Right atrium auricular region (tissue), 2 donors: ENCODE measurements around the gene CNTRL. TPM values are rescaled to one million over a fixed set of nuclear protein-coding genes. Genes with fewer than 3 reads are reported as not detected.
"Not testable (repeated sequence)": the region's sequence is repeated elsewhere in the genome, so short reads cannot be mapped to it uniquely, and the experiment has no call there.

ENCODE experiments used
- DNase-seq: peaks from one replicate; pipeline ENCODE4 v3.0.0-alpha.2; 2019; ENCODE audit warnings: low spot score
- H3K27ac ChIP-seq, 2 donors: fragments of 200-600 bp; sonication (generic); 1 replicate in 1 of 2; 2 replicates in 1 of 2; pipeline ENCODE4 v1.5.1; 2016 to 2019
- H3K27me3 ChIP-seq, 2 donors: fragments of 200-600 bp; sonication (generic); one replicate each; pipeline versions ENCODE4 v1.5.1 to v1.6.0; 2017 to 2019
- H3K36me3 ChIP-seq: fragments of 200-600 bp; sonication (generic); one replicate; pipeline ENCODE4 v1.5.1; 2016
- H3K4me1 ChIP-seq, 2 donors: fragments of 200-600 bp; sonication (generic); one replicate each; pipeline versions ENCODE4 v1.5.1 to v1.6.0; 2017 to 2019
- H3K4me3 ChIP-seq, 2 donors: fragments of 200-600 bp; sonication (generic); 1 replicate in 1 of 2; 2 replicates in 1 of 2; pipeline ENCODE4 v1.5.1; 2017 to 2019; ENCODE audit warnings: mild to moderate bottlenecking in 1 of 2, moderate library complexity in 1 of 2
- H3K9me3 ChIP-seq, 2 donors: fragments of 200-600 bp; sonication (generic); one replicate each; pipeline ENCODE4 v1.5.1; 2019
- total RNA-seq, 2 donors: library from RNA; depleted of rRNA; stranded (reverse); fragments of >200 nt; gene quantifications; one replicate each; pipeline ENCODE4 v1.1.0, GENCODE V29; 2016
- TF ChIP-seq, protein P1 (sequence below), 2 donors: fragments of 200-600 bp; sonication (generic); IDR thresholded peaks; one replicate each; pipeline ENCODE4 v1.5.1; 2019; ENCODE audit warnings: antibody characterized with exemption in 2 of 2

The CNTRL gene
- total RNA-seq, 2 donors from 2014 or later: 3.3 to 6.0 TPM

- DNase-seq: no peak
- Histone ChIP-seq H3K27ac (no peak overlapping the region), H3K27me3 (no peaks in the 10 kb centered on the region), H3K4me3 (no peak overlapping the region), H3K4me1 (no peaks in the 10 kb centered on the region), H3K36me3 (no peaks in the 10 kb centered on the region), H3K9me3 (no peaks in the 10 kb centered on the region)
- TF ChIP-seq, protein P1, sequence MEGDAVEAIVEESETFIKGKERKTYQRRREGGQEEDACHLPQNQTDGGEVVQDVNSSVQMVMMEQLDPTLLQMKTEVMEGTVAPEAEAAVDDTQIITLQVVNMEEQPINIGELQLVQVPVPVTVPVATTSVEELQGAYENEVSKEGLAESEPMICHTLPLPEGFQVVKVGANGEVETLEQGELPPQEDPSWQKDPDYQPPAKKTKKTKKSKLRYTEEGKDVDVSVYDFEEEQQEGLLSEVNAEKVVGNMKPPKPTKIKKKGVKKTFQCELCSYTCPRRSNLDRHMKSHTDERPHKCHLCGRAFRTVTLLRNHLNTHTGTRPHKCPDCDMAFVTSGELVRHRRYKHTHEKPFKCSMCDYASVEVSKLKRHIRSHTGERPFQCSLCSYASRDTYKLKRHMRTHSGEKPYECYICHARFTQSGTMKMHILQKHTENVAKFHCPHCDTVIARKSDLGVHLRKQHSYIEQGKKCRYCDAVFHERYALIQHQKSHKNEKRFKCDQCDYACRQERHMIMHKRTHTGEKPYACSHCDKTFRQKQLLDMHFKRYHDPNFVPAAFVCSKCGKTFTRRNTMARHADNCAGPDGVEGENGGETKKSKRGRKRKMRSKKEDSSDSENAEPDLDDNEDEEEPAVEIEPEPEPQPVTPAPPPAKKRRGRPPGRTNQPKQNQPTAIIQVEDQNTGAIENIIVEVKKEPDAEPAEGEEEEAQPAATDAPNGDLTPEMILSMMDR (IDR thresholded peaks at IDR 0.05): no peak
These were observed 13.8 kb downstream of the CNTRL start for GRCh38 chr9:121088576-121088975.

DNA sequence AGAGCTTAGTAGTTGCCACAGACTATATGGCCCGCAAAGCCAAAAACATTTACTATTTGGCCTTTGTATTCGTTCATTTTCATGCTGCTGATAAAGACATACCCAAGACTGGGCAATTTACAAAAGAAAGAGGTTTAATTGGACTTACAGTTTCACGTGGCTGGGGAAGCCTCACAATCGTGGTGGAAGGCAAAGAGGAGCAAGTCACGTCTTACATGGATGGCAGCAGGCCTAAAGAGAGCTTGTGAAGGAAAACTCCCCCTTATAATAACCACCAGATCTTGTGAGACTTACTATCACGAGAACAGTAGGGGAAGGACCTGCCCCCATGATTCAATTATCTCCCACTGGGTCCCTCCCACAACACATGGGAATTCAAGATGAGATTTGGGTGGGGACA, 16.0 kb downstream of the CNTRL start:
- not testable (repeated sequence) for H3K4me1 ChIP-seq, DNase-seq, H3K27me3 ChIP-seq, H3K36me3 ChIP-seq, H3K27ac ChIP-seq, H3K4me3 ChIP-seq, H3K9me3 ChIP-seq

DNA sequence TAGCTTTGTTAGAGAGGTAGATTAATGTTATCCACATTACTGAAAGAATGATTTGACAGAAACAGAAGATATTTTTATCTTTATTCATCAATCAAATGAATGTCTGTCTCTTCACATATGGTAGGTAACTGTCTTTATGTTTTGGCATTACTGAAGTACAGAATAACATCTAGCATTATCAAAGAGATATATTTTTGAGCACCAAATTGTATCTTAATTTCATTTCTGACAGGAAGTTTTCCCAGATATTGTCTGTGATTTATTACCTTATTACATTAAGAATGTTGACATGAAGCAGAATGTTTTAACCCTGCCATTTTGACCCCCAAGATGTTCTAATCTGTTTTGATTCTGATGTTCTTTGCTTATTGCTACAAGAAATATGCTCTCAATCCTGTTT, 20.3 kb downstream of the CNTRL start:
- H3K9me3 ChIP-seq: no peaks in the 10 kb centered on the region
- no peak overlapping the region for H3K4me3 ChIP-seq
- no peak for DNase-seq
- no peak overlapping the region for H3K27ac ChIP-seq
- H3K4me1 ChIP-seq: no peaks in the 10 kb centered on the region
- H3K27me3 ChIP-seq: no peaks in the 10 kb centered on the region
- TF ChIP-seq, protein P1 (IDR thresholded peaks at IDR 0.05): no peak
- H3K36me3 ChIP-seq: no peaks in the 10 kb centered on the region

DNA sequence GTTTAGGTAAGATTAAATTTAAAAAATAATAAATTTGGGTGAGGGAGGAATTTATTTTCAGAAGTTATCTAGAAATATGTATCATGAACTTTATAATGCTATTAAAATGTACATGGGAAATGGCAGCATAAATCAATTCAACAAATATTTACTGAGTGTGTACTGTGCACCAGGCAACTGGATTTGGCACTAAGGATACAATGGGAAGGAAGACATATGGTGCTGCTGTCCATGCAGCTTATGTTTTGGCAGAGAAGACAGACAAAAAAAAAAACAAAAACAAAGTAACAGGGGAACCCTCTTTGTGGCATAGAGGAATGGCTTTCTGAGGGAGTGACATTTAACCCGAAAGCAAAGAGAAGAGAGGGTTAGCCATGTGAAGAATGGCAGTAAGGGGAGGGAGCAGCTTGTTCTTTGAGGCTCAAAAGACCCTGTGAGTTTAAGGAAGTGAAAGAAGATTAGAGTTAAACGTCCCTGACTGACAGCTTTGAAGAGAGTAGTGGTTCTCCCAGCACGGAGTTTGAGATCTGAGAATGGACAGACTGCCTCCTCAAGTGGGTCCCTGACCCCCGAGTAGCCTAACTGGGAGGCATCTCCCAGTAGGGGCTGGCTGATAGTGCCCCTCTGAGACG, 23.9 kb downstream of the CNTRL start:
- no peaks in the 10 kb centered on the region for H3K4me1 ChIP-seq
- no peak for DNase-seq
- H3K9me3 ChIP-seq: no peaks in the 10 kb centered on the region
- no peaks in the 10 kb centered on the region for H3K36me3 ChIP-seq
- TF ChIP-seq, protein P1 (IDR thresholded peaks at IDR 0.05): no peak
- no peak overlapping the region for H3K27ac ChIP-seq
- no peak overlapping the region for H3K4me3 ChIP-seq
- no peaks in the 10 kb centered on the region for H3K27me3 ChIP-seq

DNA sequence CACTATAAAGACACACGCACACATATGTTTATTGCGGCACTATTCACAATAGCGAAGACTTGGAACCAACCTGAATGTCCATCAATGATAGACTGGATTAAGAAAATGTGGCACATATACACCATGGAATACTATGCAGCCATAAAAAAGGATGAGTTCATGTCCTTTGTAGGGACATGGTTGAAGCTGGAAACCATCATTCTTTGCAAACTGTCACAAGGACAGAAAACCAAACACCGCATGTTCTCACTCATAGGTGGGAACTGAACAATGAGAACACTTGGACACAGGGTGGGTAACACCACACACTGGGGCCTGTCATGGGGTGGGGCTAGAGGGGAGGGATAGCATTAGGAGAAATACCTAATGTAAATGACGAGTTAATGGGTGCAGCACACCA, 29.3 kb downstream of the CNTRL start:
- not testable (repeated sequence) for H3K27me3 ChIP-seq, H3K4me1 ChIP-seq, H3K4me3 ChIP-seq, H3K9me3 ChIP-seq, H3K36me3 ChIP-seq, DNase-seq, H3K27ac ChIP-seq

DNA sequence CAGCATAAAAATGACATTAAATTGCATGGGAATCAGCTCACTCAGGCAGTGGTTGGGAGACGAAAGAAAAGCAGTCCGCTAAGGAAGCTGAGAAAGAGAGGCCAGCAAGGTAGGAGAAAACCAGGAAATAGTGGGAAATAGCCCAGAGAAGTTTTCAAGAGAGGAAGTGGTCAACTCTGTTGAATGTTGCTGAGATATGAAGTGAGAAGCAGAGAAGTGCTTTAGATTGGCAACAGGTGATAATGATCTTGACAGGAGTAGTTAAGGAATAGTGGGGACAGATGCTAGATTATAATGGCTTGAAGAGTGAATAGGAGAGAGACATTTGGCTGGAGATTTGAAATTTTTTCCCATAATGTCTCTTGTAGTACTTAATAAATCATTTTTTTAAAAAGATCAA, 30.8 kb downstream of the CNTRL start:
- H3K27ac ChIP-seq: no peak overlapping the region
- H3K4me1 ChIP-seq: no peaks in the 10 kb centered on the region
- H3K4me3 ChIP-seq: no peak overlapping the region
- no peaks in the 10 kb centered on the region for H3K9me3 ChIP-seq
- H3K36me3 ChIP-seq: no peaks in the 10 kb centered on the region
- H3K27me3 ChIP-seq: no peaks in the 10 kb centered on the region
- TF ChIP-seq, protein P1 (IDR thresholded peaks at IDR 0.05): no peak
- no peak for DNase-seq

- TF ChIP-seq, protein P1 (IDR thresholded peaks at IDR 0.05): no peak
- no peaks in the 10 kb centered on the region for H3K36me3 ChIP-seq
- no peak overlapping the region for H3K27ac ChIP-seq
- H3K4me3 ChIP-seq: no peak overlapping the region
- H3K27me3 ChIP-seq: no peaks in the 10 kb centered on the region
- no peaks in the 10 kb centered on the region for H3K4me1 ChIP-seq
- no peak for DNase-seq
- no peaks in the 10 kb centered on the region for H3K9me3 ChIP-seq
These were observed 32.3 kb downstream of the CNTRL start for GRCh38 chr9:121107029-121107428.
